Thoracic aorta (tissue), 2 donors: ENCODE data around the gene TPPP3. TPM values are rescaled to one million over a fixed set of nuclear protein-coding genes. Genes with fewer than 3 reads are reported as not detected.

ENCODE experiments used
- ATAC-seq: fragments of 150-250 bp; one replicate; pipeline ENCODE4 v1.8.0; 2017; ENCODE audit warnings: low read depth; ENCODE audit not compliant: insufficient number of reproducible peaks, low FRiP score
- DNase-seq: peaks from one replicate; pipeline ENCODE4 v3.0.0-alpha.2; 2020; ENCODE audit warnings: low spot score
- H3K27ac ChIP-seq, 2 donors: fragments of 200-600 bp; sonication (generic); 1 replicate in 1 of 2; 2 replicates in 1 of 2; pipeline ENCODE4 v1.5.1; 2016; ENCODE audit warnings: mild to moderate bottlenecking in 2 of 2, moderate library complexity in 2 of 2
- H3K27me3 ChIP-seq: fragments of 200-600 bp; sonication (generic); replicated peaks from 2 replicates; pipeline ENCODE4 v1.6.0; 2016; ENCODE audit warnings: mild to moderate bottlenecking; ENCODE audit not compliant: insufficient read depth
- H3K36me3 ChIP-seq: fragments of 200-600 bp; sonication (generic); one replicate; pipeline ENCODE4 v1.5.1; 2016
- H3K4me1 ChIP-seq, 2 donors: fragments of 200-600 bp; sonication (generic); 1 replicate in 1 of 2; 2 replicates in 1 of 2; pipeline versions ENCODE4 v1.5.1 to v1.6.0; 2016; ENCODE audit warnings: low read depth in 2 of 2, mild to moderate bottlenecking in 1 of 2; ENCODE audit not compliant: control insufficient read depth in 1 of 2
- H3K4me3 ChIP-seq: fragments of 200-600 bp; sonication (generic); 2 replicates; pipeline ENCODE4 v1.5.1; 2016; ENCODE audit warnings: mild to moderate bottlenecking
- H3K9me3 ChIP-seq: fragments of 200-600 bp; sonication (generic); 2 replicates; pipeline ENCODE4 v1.5.1; 2016
- CTCF ChIP-seq: fragments of 200-600 bp; sonication (generic); IDR thresholded peaks from one replicate; pipeline ENCODE4 v1.5.1; 2019; ENCODE audit warnings: antibody characterized with exemption
- total RNA-seq, 2 donors: library from RNA; depleted of rRNA; stranded (reverse); fragments of >200 nt; gene quantifications; one replicate each; pipeline versions ENCODE4 v1.1.0 to v1.2.3, GENCODE V29; 2016

The TPPP3 gene
- total RNA-seq, result 10 to 100 TPM; 12.6 to 34.9 TPM

- Histone ChIP-seq H3K4me1 (peaks cover 6 to 28% of the 10 kb centered on the region in 2 donors), H3K27me3 (peaks cover 3% of the 10 kb centered on the region), H3K9me3 (no peaks in the 10 kb centered on the region), H3K27ac (peak within 1 kb of the TSS in 1 of 2 donors; percentile 48), H3K4me3 (peak within 1 kb of the TSS; percentile 74), H3K36me3 (no peaks in the 10 kb centered on the region)
- ATAC-seq, result peak; percentile 59
- peak; percentile 76 for TF ChIP-seq CTCF
- DNase-seq, result peak; percentile 53
These were observed at the start of gene TPPP3 for GRCh38 chr16:67393111-67393787. TPPP3 (minus strand) TSS chr16:67393498; CDS start chr16:67391111, 2,387 bp downstream.

GRCh38 chr16:67442581-67443255, 49.4 kb upstream of the TPPP3 start:
- no peak for TF ChIP-seq CTCF
- no peak overlapping the region for H3K27ac ChIP-seq

GRCh38 chr16:67441907-67442306, 48.6 kb upstream of the TPPP3 start:
- Histone ChIP-seq H3K36me3 (peaks cover 41% of the 10 kb centered on the region), H3K27me3 (no peaks in the 10 kb centered on the region), H3K9me3 (no peaks in the 10 kb centered on the region), H3K4me1 (peaks cover 0 to 36% of the 10 kb centered on the region in 2 donors), H3K4me3 (no peak overlapping the region), H3K27ac (no peak overlapping the region)
- TF ChIP-seq CTCF, result no peak
- DNase-seq (no peak), ATAC-seq (no peak)

More at GRCh38 chr16:67442581-67443255, 49.4 kb upstream of the TPPP3 start:
- DNase-seq, result no peak
- no peaks in the 10 kb centered on the region for H3K9me3 ChIP-seq
- H3K36me3 ChIP-seq, result peaks cover 34% of the 10 kb centered on the region
- ATAC-seq, result no peak
- H3K4me1 ChIP-seq, result peaks cover 0 to 36% of the 10 kb centered on the region in 2 donors
- H3K27me3 ChIP-seq, result no peaks in the 10 kb centered on the region
- no peak overlapping the region for H3K4me3 ChIP-seq

- Histone ChIP-seq H3K9me3 (no peaks in the 10 kb centered on the region), H3K27ac (no peak overlapping the region), H3K36me3 (peaks cover 41% of the 10 kb centered on the region)
These were observed 48.0 kb upstream of the TPPP3 start for GRCh38 chr16:67441271-67441753.

More at GRCh38 chr16:67441271-67441753, 48.0 kb upstream of the TPPP3 start:
- no peak for ATAC-seq
- H3K4me3 ChIP-seq, result no peak overlapping the region
- no peak for TF ChIP-seq CTCF
- DNase-seq, result no peak
- H3K4me1 ChIP-seq, result peaks cover 0 to 34% of the 10 kb centered on the region in 2 donors
- H3K27me3 ChIP-seq, result no peaks in the 10 kb centered on the region
